H9 (cell line): ENCODE measurements around the gene CLPTM1L. TPM values are rescaled to one million over a fixed set of nuclear protein-coding genes. Genes with fewer than 3 reads are reported as not detected.

Experiments used
- DNase-seq: peaks from one replicate; pipeline ENCODE4 v3.0.0-alpha.2; 2017
- H2AFZ ChIP-seq: one replicate; pipeline ENCODE4 v1.6.1; 2013; ENCODE audit warnings: mild to moderate bottlenecking, low read length, control low read depth, moderate library complexity
- H2AK5ac ChIP-seq: 2 replicates; pipeline ENCODE4 v1.6.1; 2013; ENCODE audit warnings: low read length, control low read depth, mixed read lengths; ENCODE audit not compliant: insufficient read length
- H2BK120ac ChIP-seq: one replicate; pipeline ENCODE4 v1.6.1; 2013; ENCODE audit warnings: low read depth, mild to moderate bottlenecking, low read length, control low read depth, inconsistent platforms; ENCODE audit not compliant: poor library complexity, severe bottlenecking
- H2BK12ac ChIP-seq: 2 replicates; pipeline ENCODE4 v1.6.1; 2013; ENCODE audit warnings: low read length, control low read depth, mixed read lengths, low read depth; ENCODE audit not compliant: insufficient read length
- H2BK15ac ChIP-seq: 2 replicates; pipeline ENCODE4 v1.6.1; 2013; ENCODE audit warnings: low read depth, low read length, control low read depth
- H2BK20ac ChIP-seq: one replicate; pipeline ENCODE4 v1.6.1; 2013; ENCODE audit warnings: low read depth, mild to moderate bottlenecking, low read length, control low read depth, inconsistent platforms; ENCODE audit not compliant: poor library complexity, severe bottlenecking
- H2BK5ac ChIP-seq: 2 replicates; pipeline ENCODE4 v1.6.1; 2013; ENCODE audit warnings: low read length, control low read depth, mixed read lengths; ENCODE audit not compliant: insufficient read length
- H3K14ac ChIP-seq: 2 replicates; pipeline ENCODE4 v1.6.1; 2013; ENCODE audit warnings: low read length, control low read depth; ENCODE audit not compliant: insufficient read depth
- H3K18ac ChIP-seq: 2 replicates; pipeline ENCODE4 v1.6.1; 2013; ENCODE audit warnings: low read depth, mild to moderate bottlenecking, mixed read lengths, low read length, control low read depth; ENCODE audit not compliant: insufficient read length
- H3K23ac ChIP-seq: 2 replicates; pipeline ENCODE4 v1.6.1; 2013; ENCODE audit warnings: low read length, control low read depth, mixed read lengths, low read depth; ENCODE audit not compliant: insufficient read length
- H3K23me2 ChIP-seq: 2 replicates; pipeline ENCODE4 v1.6.1; 2013; ENCODE audit warnings: low read depth, mild to moderate bottlenecking, mixed read lengths, low read length, control low read depth; ENCODE audit not compliant: insufficient read length, poor library complexity, severe bottlenecking
- H3K27ac ChIP-seq: 2 replicates; pipeline ENCODE4 v1.5.1; 2013; ENCODE audit warnings: low read length, control low read depth, mixed read lengths, low read depth; ENCODE audit not compliant: insufficient read length
- H3K27me3 ChIP-seq: 2 replicates; pipeline ENCODE4 v1.6.1; 2013; ENCODE audit warnings: low read length, control low read depth, inconsistent platforms; ENCODE audit not compliant: insufficient read depth
- H3K4ac ChIP-seq: 2 replicates; pipeline ENCODE4 v1.6.1; 2013; ENCODE audit warnings: low read depth, mild to moderate bottlenecking, control low read depth, inconsistent platforms, low read length, moderate library complexity
- H3K4me1 ChIP-seq: 2 replicates; pipeline ENCODE4 v1.6.1; 2013; ENCODE audit warnings: low read length, control low read depth, inconsistent platforms; ENCODE audit not compliant: insufficient read depth
- H3K4me2 ChIP-seq: 2 replicates; pipeline ENCODE4 v1.6.1; 2013; ENCODE audit warnings: low read length, control low read depth, mixed read lengths; ENCODE audit not compliant: insufficient read length, insufficient read depth
- H3K56ac ChIP-seq: 2 replicates; pipeline ENCODE4 v1.6.1; 2013; ENCODE audit warnings: low read depth, mild to moderate bottlenecking, mixed read lengths, low read length, control low read depth; ENCODE audit not compliant: insufficient read length
- H3K79me1 ChIP-seq: 2 replicates; pipeline ENCODE4 v1.6.1; 2013; ENCODE audit warnings: low read depth, mild to moderate bottlenecking, moderate library complexity, low read length, control low read depth, inconsistent platforms; ENCODE audit not compliant: insufficient read depth, poor library complexity, severe bottlenecking
- H3K79me2 ChIP-seq: 2 replicates; pipeline ENCODE4 v1.6.1; 2013; ENCODE audit warnings: low read length, control low read depth, inconsistent platforms; ENCODE audit not compliant: insufficient read depth
- H3K9ac ChIP-seq: 2 replicates; pipeline ENCODE4 v1.6.1; 2013; ENCODE audit warnings: low read length, control low read depth, mixed read lengths; ENCODE audit not compliant: insufficient read length; ENCODE audit errors: extremely low read depth
- H3K9me3 ChIP-seq: one replicate; pipeline ENCODE4 v1.6.1; 2013; ENCODE audit warnings: low read depth, low read length, inconsistent platforms; ENCODE audit not compliant: control insufficient read depth
- H3T11ph ChIP-seq: one replicate; pipeline ENCODE4 v1.6.1; 2013; ENCODE audit warnings: mild to moderate bottlenecking, low read length, control low read depth, inconsistent platforms
- H4K20me1 ChIP-seq: one replicate; pipeline ENCODE4 v1.6.1; 2013; ENCODE audit not compliant: control insufficient read depth, insufficient read length, insufficient read depth
- H4K5ac ChIP-seq: 2 replicates; pipeline ENCODE4 v1.6.1; 2013; ENCODE audit warnings: low read depth, mild to moderate bottlenecking, mixed read lengths, low read length, control low read depth; ENCODE audit not compliant: insufficient read length
- H4K8ac ChIP-seq: replicated peaks from 2 replicates; pipeline ENCODE4 v1.6.1; 2013; ENCODE audit warnings: low read length, control low read depth, mixed read lengths, low read depth; ENCODE audit not compliant: insufficient read length
- H4K91ac ChIP-seq: 2 replicates; pipeline ENCODE4 v1.6.1; 2013; ENCODE audit warnings: low read depth, mild to moderate bottlenecking, moderate library complexity, mixed read lengths, low read length, control low read depth; ENCODE audit not compliant: insufficient read length
- H3K27ac Mint-ChIP-seq, 3 experiments: 2 replicates in 2 of 3; 3 replicates in 1 of 3; pipeline ENCODE4 v1.8.0; 2020 to 2021; ENCODE audit warnings: mixed read lengths in 3 of 3, mild to moderate bottlenecking in 1 of 3, moderate library complexity in 1 of 3
- H3K27me3 Mint-ChIP-seq: 2 replicates; pipeline ENCODE4 v1.8.0; 2021; ENCODE audit warnings: low read depth, mild to moderate bottlenecking, moderate library complexity, mixed read lengths
- H3K36me3 Mint-ChIP-seq, 3 experiments: 2 replicates in 2 of 3; 3 replicates in 1 of 3; pipeline ENCODE4 v1.8.0; 2020 to 2021; ENCODE audit warnings: low read depth in 3 of 3, mixed read lengths in 3 of 3; ENCODE audit not compliant: insufficient read depth in 1 of 3
- H3K4me1 Mint-ChIP-seq, 2 experiments: 2 replicates each; pipeline ENCODE4 v1.8.0; 2020; ENCODE audit warnings: mixed read lengths in 2 of 2
- H3K4me3 Mint-ChIP-seq, 2 experiments: 2 replicates in 1 of 2; 3 replicates in 1 of 2; pipeline ENCODE4 v1.8.0; 2020 to 2021; ENCODE audit warnings: mild to moderate bottlenecking in 2 of 2, mixed read lengths in 2 of 2, moderate library complexity in 1 of 2
- H3K9me3 Mint-ChIP-seq, 2 experiments: 2 replicates in 1 of 2; 3 replicates in 1 of 2; pipeline ENCODE4 v1.8.0; 2020; ENCODE audit warnings: mild to moderate bottlenecking in 2 of 2, mixed read lengths in 2 of 2, moderate library complexity in 1 of 2
- CTCF ChIP-seq: fragments of 200-600 bp; sonication (generic); conservative IDR thresholded peaks from 3 replicates; pipeline ENCODE4 v1.8.0; 2021; ENCODE audit warnings: antibody characterized with exemption, mild to moderate bottlenecking
- WGBS: extraction: QIAGEN DNeasy Blood & Tissue Kit; methylation state at CpG from one replicate; pipeline ENCODE4 v1.1.7; 2013; ENCODE audit warnings: missing lambda C conversion rate, low lambda C conversion rate, mixed read lengths; ENCODE audit not compliant: insufficient read length; ENCODE audit errors: extremely low coverage; 5-methylcytosine and 5-hydroxymethylcytosine counted together
- total RNA-seq: library from RNA; stranded (reverse); gene quantifications from 2 replicates; pipeline ENCODE4 v1.2.1, GENCODE V29; 2021

Gene CLPTM1L
- total RNA-seq, 1 experiment from 2014 or later, result 108 TPM

GRCh38 chr5:1281038-1281882, 63.6 kb downstream of the CLPTM1L start:
- H3K9ac ChIP-seq, result no peak overlapping the region
- no peak overlapping the region for H2BK20ac ChIP-seq
- no peak overlapping the region for H2BK5ac ChIP-seq
- no peaks in the 10 kb centered on the region for H3K27me3 Mint-ChIP-seq
- peaks cover 4% of the 10 kb centered on the region for H4K20me1 ChIP-seq
- no CpG with 5 or more reads among the region's 16 CpGs for WGBS
- H3K36me3 Mint-ChIP-seq, result peaks cover 15 to 20% (median 18%) of the 10 kb centered on the region in 3 experiments
- H4K91ac ChIP-seq, result no peak overlapping the region
- H3K4me2 ChIP-seq, result no peak overlapping the region
- no peak overlapping the region; a peak in 1 of 7 replicates for H3K27ac Mint-ChIP-seq
- no peak overlapping the region for H3T11ph ChIP-seq
- H3K27me3 ChIP-seq, result no peaks in the 10 kb centered on the region
- no peak overlapping the region for H2BK120ac ChIP-seq
- no peak overlapping the region for H3K23ac ChIP-seq
- no peak overlapping the region for H2AK5ac ChIP-seq
- no peak overlapping the region for H4K5ac ChIP-seq
- no peak overlapping the region for H3K27ac ChIP-seq
- no peak overlapping the region for H3K56ac ChIP-seq
- H3K4me1 ChIP-seq, result no peaks in the 10 kb centered on the region
- no peak overlapping the region for H2BK12ac ChIP-seq
- no peaks in the 10 kb centered on the region for H3K9me3 ChIP-seq
- H3K79me1 ChIP-seq, result no peaks in the 10 kb centered on the region
- H3K4me1 Mint-ChIP-seq, result no peaks in the 10 kb centered on the region
- no peak for DNase-seq
- H4K8ac ChIP-seq, result no peak overlapping the region
- no peak overlapping the region for H2BK15ac ChIP-seq
- no peak overlapping the region for H3K4me3 Mint-ChIP-seq
- no peak overlapping the region for H3K18ac ChIP-seq
- H3K79me2 ChIP-seq, result peaks cover 5% of the 10 kb centered on the region; the same call in 1 of the 2 replicates
- TF ChIP-seq CTCF, result no peak
- no peak overlapping the region for H3K14ac ChIP-seq
- no peak overlapping the region for H3K4ac ChIP-seq
- H3K23me2 ChIP-seq, result no peaks in the 10 kb centered on the region
- H3K9me3 Mint-ChIP-seq, result no peaks in the 10 kb centered on the region; a peak in 1 of 5 replicates
- H2AFZ ChIP-seq, result no peak overlapping the region
